GM12873 (cell line): ENCODE results near the gene ATG13.

Experiments used
- TF ChIP-seq, protein P1 (sequence below): IDR thresholded peaks from 2 replicates; pipeline ENCODE4 v1.5.1; 2012; ENCODE audit warnings: low read depth, mild to moderate bottlenecking, moderate library complexity, low read length, control low read depth; ENCODE audit not compliant: insufficient read depth; ENCODE audit errors: missing control alignments

The ATG13 gene

GRCh38 chr11:46664612-46665011, 47.3 kb downstream of the ATG13 start:
- TF ChIP-seq, protein P1, sequence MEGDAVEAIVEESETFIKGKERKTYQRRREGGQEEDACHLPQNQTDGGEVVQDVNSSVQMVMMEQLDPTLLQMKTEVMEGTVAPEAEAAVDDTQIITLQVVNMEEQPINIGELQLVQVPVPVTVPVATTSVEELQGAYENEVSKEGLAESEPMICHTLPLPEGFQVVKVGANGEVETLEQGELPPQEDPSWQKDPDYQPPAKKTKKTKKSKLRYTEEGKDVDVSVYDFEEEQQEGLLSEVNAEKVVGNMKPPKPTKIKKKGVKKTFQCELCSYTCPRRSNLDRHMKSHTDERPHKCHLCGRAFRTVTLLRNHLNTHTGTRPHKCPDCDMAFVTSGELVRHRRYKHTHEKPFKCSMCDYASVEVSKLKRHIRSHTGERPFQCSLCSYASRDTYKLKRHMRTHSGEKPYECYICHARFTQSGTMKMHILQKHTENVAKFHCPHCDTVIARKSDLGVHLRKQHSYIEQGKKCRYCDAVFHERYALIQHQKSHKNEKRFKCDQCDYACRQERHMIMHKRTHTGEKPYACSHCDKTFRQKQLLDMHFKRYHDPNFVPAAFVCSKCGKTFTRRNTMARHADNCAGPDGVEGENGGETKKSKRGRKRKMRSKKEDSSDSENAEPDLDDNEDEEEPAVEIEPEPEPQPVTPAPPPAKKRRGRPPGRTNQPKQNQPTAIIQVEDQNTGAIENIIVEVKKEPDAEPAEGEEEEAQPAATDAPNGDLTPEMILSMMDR = no peak

GRCh38 chr11:46665356-46665755, 48.0 kb downstream of the ATG13 start:
- TF ChIP-seq, protein P1 = no peak

GRCh38 chr11:46666516-46666915, 49.2 kb downstream of the ATG13 start:
- TF ChIP-seq, protein P1 = no peak

DNA sequence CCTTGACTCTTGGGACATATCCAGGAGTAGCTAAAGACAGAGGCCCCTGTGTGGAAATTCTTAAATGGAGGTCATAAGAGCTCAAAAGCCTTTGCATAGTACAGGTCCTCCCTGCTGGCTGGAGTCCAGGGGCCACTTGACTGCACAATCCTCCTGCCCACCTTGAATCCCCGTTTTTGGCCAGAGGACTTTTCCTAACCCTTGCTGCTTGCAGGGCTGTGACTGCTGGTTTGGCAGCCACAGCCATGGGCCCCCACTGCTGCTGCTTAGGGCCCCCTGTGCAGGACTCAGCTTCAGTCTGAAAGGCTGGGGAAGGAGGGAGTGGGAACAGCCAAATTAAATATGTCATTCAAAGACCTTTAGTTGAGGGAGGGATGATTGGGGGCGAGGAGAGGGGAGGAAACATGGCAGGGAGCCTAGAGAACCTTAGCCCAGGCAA, 49.7 kb downstream of the ATG13 start:
- TF ChIP-seq, protein P1 = no peak

DNA sequence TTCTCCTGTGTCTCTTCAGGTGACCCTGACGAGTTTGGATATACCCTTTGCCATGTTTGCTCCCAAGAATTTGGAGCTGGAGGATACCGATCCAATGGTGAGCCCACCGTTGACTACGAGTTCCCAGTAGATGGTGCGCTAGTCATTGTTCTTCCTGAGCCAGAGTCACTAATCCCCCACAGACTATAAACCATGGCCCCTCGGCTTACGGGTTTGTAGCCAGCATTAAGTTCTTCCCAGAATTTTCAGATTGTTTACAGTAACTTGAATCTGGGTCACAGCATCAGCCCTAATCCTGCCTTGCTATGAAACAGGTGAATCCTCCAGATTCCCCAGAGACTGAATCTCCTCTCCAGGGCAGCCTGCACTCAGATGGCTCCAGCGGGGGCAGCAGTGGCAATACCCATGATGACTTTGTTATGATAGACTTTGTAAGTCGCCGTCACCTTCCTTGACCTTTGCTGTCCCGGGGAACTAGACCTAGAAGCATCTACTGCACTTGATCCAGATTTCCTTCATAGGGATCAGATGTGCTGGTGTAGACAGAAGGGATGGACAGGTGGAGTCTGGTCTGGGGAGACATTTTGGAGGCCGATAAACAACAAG, 51.2 kb downstream of the ATG13 start:
- TF ChIP-seq, protein P1 = no peak

- TF ChIP-seq, protein P1 = peak; percentile 45
These were observed 52.4 kb downstream of the ATG13 start for GRCh38 chr11:46669711-46670139.

GRCh38 chr11:46671958-46672315, 54.6 kb downstream of the ATG13 start:
- TF ChIP-seq, protein P1 = no peak
